Lower leg skin (tissue), 4 donors: ENCODE results near the gene ARFRP1. TPM values are rescaled to one million over a fixed set of nuclear protein-coding genes. Genes with fewer than 3 reads are reported as not detected.

ENCODE experiments used
- DNase-seq, 2 donors: peaks; one replicate each; pipeline ENCODE4 v3.0.0-alpha.2; 2019; ENCODE audit warnings: low spot score in 2 of 2
- H3K4me3 ChIP-seq: fragments of 200-600 bp; sonication (generic); 2 replicates; pipeline ENCODE4 v1.5.1; 2017; ENCODE audit warnings: mild to moderate bottlenecking, low read depth; ENCODE audit not compliant: poor library complexity, severe bottlenecking
- CTCF ChIP-seq, 3 donors: fragments of 450-650 bp; IDR thresholded peaks; one replicate each; pipeline ENCODE4 v1.5.1; 2016; ENCODE audit warnings: antibody characterized with exemption in 3 of 3, mild to moderate bottlenecking in 3 of 3, moderate library complexity in 2 of 3
- POLR2A ChIP-seq, 2 donors: fragments of 450-650 bp; IDR thresholded peaks; one replicate each; pipeline ENCODE4 v1.6.1; 2016 to 2017; ENCODE audit warnings: antibody characterized with exemption in 2 of 2, mild to moderate bottlenecking in 1 of 2, moderate library complexity in 1 of 2
- WGBS, 2 donors: methylation state at CpG; one replicate each; pipeline ENCODE4 v1.1.5; 2018; 5-methylcytosine and 5-hydroxymethylcytosine counted together
- intact Hi-C: fragments of 100-400 bp; cut with DNase I; formaldehyde crosslinking; loops from one replicate; pipeline ENCODE4 v1.15.0; 2023; ENCODE audit warnings: low total_unique reads
- total RNA-seq, 4 donors: library from RNA; depleted of rRNA; stranded (reverse); fragments of >200 nt; gene quantifications; one replicate each; pipeline ENCODE4 v1.1.0, GENCODE V29; 2016

The ARFRP1 gene
- total RNA-seq, 4 donors from 2014 or later, result 20.7 to 42.6 (median 34.7) TPM

- DNase-seq, result peak; percentile 44 to 95
- no peak for TF ChIP-seq CTCF (IDR thresholded peaks at IDR 0.05)
- TF ChIP-seq POLR2A (IDR thresholded peaks at IDR 0.05), result no peak
- no peak overlapping the region for H3K4me3 ChIP-seq
- WGBS, 2 donors, result 0 to 15% methylated on average over 6 to 18 of the region's 26 CpGs
- intact Hi-C loops, result no loop called here
Observed at GRCh38 chr20:63738687-63739129, 30.9 kb upstream of the ARFRP1 start.

GRCh38 chr20:63737945-63738686, 30.3 kb upstream of the ARFRP1 start:
- H3K4me3 ChIP-seq, result no peak overlapping the region
- DNase-seq, result peak in 1 of 2 donors; percentile 85
- TF ChIP-seq CTCF (IDR thresholded peaks at IDR 0.05) (no peak), POLR2A (IDR thresholded peaks at IDR 0.05) (no peak)
- intact Hi-C loops, result no loop called here
- 0 to 30% methylated on average over 2 to 5 of the region's 43 CpGs for WGBS, 2 donors

- DNase-seq, result no peak
- 0 to 9% methylated on average over 2 to 26 of the region's 26 CpGs for WGBS, 2 donors
- TF ChIP-seq POLR2A (IDR thresholded peaks at IDR 0.05) (no peak), CTCF (IDR thresholded peaks at IDR 0.05) (no peak)
- intact Hi-C loops, result no loop called here
- no peak overlapping the region for H3K4me3 ChIP-seq
Observed at GRCh38 chr20:63737695-63737944, 29.8 kb upstream of the ARFRP1 start.

GRCh38 chr20:63736893-63737694, 29.3 kb upstream of the ARFRP1 start:
- WGBS, 2 donors, result 22 to 44% methylated on average over 13 to 20 of the region's 30 CpGs
- peak in 1 of 2 donors; percentile 86 for DNase-seq
- intact Hi-C loops, result no loop called here
- no peak overlapping the region for H3K4me3 ChIP-seq
- no peak for TF ChIP-seq CTCF (IDR thresholded peaks at IDR 0.05)
- TF ChIP-seq POLR2A (IDR thresholded peaks at IDR 0.05), result no peak

GRCh38 chr20:63735859-63736718, 28.3 kb upstream of the ARFRP1 start, which contains the start of gene LIME1:
Gene LIME1, plus strand, starts transcription at chr20:63736664. Its CDS starts 886 bp downstream, at chr20:63737550.
- DNase-seq, result peak in 1 of 2 donors; percentile 88
- no peak within 1 kb of the TSS for H3K4me3 ChIP-seq
- WGBS, 2 donors, result 67 to 75% methylated on average over 21 to 29 of the region's 31 CpGs
- intact Hi-C loops, result no loop called here
- TF ChIP-seq POLR2A (IDR thresholded peaks at IDR 0.05) (no peak), CTCF (IDR thresholded peaks at IDR 0.05) (no peak)
